Naive thymus-derived CD4-positive, alpha-beta T cell (primary cell): ENCODE results near the gene SLIT3. TPM values are rescaled to one million over a fixed set of nuclear protein-coding genes. Genes with fewer than 3 reads are reported as not detected.

Experiments used
- ATAC-seq: fragments of 150-1000 bp; cut with Tn5 transposase; 2 replicates; pipeline ENCODE4 v1.10.0; 2021; ENCODE audit warnings: mild to moderate bottlenecking, moderate library complexity
- CTCF ChIA-PET: fragments of 350-600 bp; sonication (Branson Sonifier 250); formaldehyde crosslinking; loops from one replicate; lab custom pipeline; 2021; ENCODE audit warnings: antibody characterized with exemption; lab: Charles Lee
- POLR2A ChIA-PET: fragments of 350-600 bp; sonication (Branson Sonifier 250); formaldehyde crosslinking; loops from one replicate; lab custom pipeline; 2021; ENCODE audit warnings: antibody characterized with exemption, inconsistent platforms; lab: Charles Lee
- DNase-seq, 9 donors: peaks; one replicate each; pipeline versions ENCODE4 v3.0.0 to v3.0.0-alpha.2; 2020 to 2022; ENCODE audit warnings: mixed read lengths in 1 of 9
- H3K27ac ChIP-seq: one replicate; pipeline ENCODE4 v1.7.0; 2013; ENCODE audit warnings: mild to moderate bottlenecking, low read depth, low read length, moderate library complexity
- H3K27me3 ChIP-seq, 2 donors: one replicate each; pipeline ENCODE4 v1.7.0; 2013; ENCODE audit warnings: low read length in 2 of 2, mild to moderate bottlenecking in 2 of 2, moderate library complexity in 2 of 2; ENCODE audit not compliant: control insufficient read depth in 2 of 2, insufficient read depth in 2 of 2
- H3K36me3 ChIP-seq, 3 experiments: 1 replicate in 2 of 3; 2 replicates in 1 of 3; pipeline ENCODE4 v1.7.0; 2013; ENCODE audit warnings: low read length in 3 of 3, mild to moderate bottlenecking in 3 of 3, moderate library complexity in 1 of 3; ENCODE audit not compliant: insufficient read depth in 3 of 3, control insufficient read depth in 2 of 3
- H3K4me1 ChIP-seq, 2 donors: one replicate each; pipeline ENCODE4 v1.7.0; 2013; ENCODE audit warnings: low read length in 2 of 2, mild to moderate bottlenecking in 2 of 2, moderate library complexity in 1 of 2; ENCODE audit not compliant: control insufficient read depth in 2 of 2, insufficient read depth in 2 of 2
- H3K4me3 ChIP-seq: 2 replicates; pipeline ENCODE4 v1.7.0; 2013; ENCODE audit warnings: mild to moderate bottlenecking, low read length
- H3K9me3 ChIP-seq, 3 experiments: 1 replicate in 2 of 3; 2 replicates in 1 of 3; pipeline ENCODE4 v1.7.0; 2013; ENCODE audit warnings: low read length in 3 of 3; ENCODE audit not compliant: control insufficient read depth in 2 of 3
- H3K27ac Mint-ChIP-seq, 9 donors: one replicate each; pipeline ENCODE4 v1.8.0; 2020 to 2022; ENCODE audit warnings: mixed read lengths in 9 of 9, mild to moderate bottlenecking in 8 of 9, moderate library complexity in 5 of 9, inconsistent platforms in 2 of 9
- H3K27me3 Mint-ChIP-seq, 5 donors: one replicate each; pipeline ENCODE4 v1.8.0; 2021 to 2022; ENCODE audit warnings: mixed read lengths in 5 of 5, mild to moderate bottlenecking in 1 of 5
- H3K36me3 Mint-ChIP-seq, 5 donors: one replicate each; pipeline ENCODE4 v1.8.0; 2020 to 2022; ENCODE audit warnings: mixed read lengths in 5 of 5, mild to moderate bottlenecking in 3 of 5, inconsistent platforms in 1 of 5
- H3K4me1 Mint-ChIP-seq, 7 donors: one replicate each; pipeline ENCODE4 v1.8.0; 2020 to 2022; ENCODE audit warnings: mixed read lengths in 7 of 7, mild to moderate bottlenecking in 3 of 7, inconsistent platforms in 1 of 7
- H3K4me3 Mint-ChIP-seq, 10 donors: one replicate each; pipeline ENCODE4 v1.8.0; 2020 to 2022; ENCODE audit warnings: mild to moderate bottlenecking in 10 of 10, mixed read lengths in 10 of 10, moderate library complexity in 6 of 10, inconsistent platforms in 2 of 10
- H3K9me3 Mint-ChIP-seq, 11 donors: one replicate each; pipeline ENCODE4 v1.8.0; 2020 to 2022; ENCODE audit warnings: mixed read lengths in 11 of 11, mild to moderate bottlenecking in 4 of 11, inconsistent platforms in 1 of 11, moderate library complexity in 1 of 11
- intact Hi-C, 2 donors: fragments of 100-400 bp; cut with micrococcal nuclease; formaldehyde crosslinking; loops; one replicate each; pipeline ENCODE4 v1.15.1; 2023
- polyA plus RNA-seq, 2 donors: library from polyadenylated mRNA; unstranded; fragments of 300-500 nt; fragmentation: Illumina TruSeq; gene quantifications; one replicate each; pipeline ENCODE4 v1.2.3, GENCODE V29; 2021
- total RNA-seq, 6 experiments: library from RNA in 5 of 6; stranded (reverse) in 5 of 6; gene quantifications; 1 replicate in 5 of 6; 2 replicates in 1 of 6; pipeline ENCODE4 v1.2.3 and lab custom pipeline; 2021 to 2026

SLIT3 gene
- total and polyA plus RNA-seq, 7 experiments from 2014 or later = 0.34 TPM; not detected in 6

- ATAC-seq (no peak), DNase-seq (no peak)
- no peaks in the 10 kb centered on the region for H3K27me3 ChIP-seq
- Mint-ChIP-seq H3K4me1 (no peaks in the 10 kb centered on the region), H3K9me3 (peaks cover 0 to 6% (median 1%) of the 10 kb centered on the region in 11 donors), H3K27ac (no peak overlapping the region), H3K36me3 (no peaks in the 10 kb centered on the region), H3K27me3 (peaks cover 0 to 21% (median 2%) of the 10 kb centered on the region in 5 donors), H3K4me3 (no peak overlapping the region)
- no peaks in the 10 kb centered on the region for H3K36me3 ChIP-seq
- ChIA-PET POLR2A (no interaction called here), CTCF (no interaction called here)
- intact Hi-C loops = no loop called here
- H3K4me3 ChIP-seq = no peak overlapping the region
- H3K27ac ChIP-seq = no peak overlapping the region
- H3K4me1 ChIP-seq = no peaks in the 10 kb centered on the region
- H3K9me3 ChIP-seq = no peaks in the 10 kb centered on the region
These were observed 200.9 kb downstream of the SLIT3 start for GRCh38 chr5:169099801-169100734.

GRCh38 chr5:169098331-169099121 is 202.4 kb downstream of the SLIT3 start:
- intact Hi-C loops = no loop called here
- DNase-seq (no peak), ATAC-seq (no peak)
- Histone ChIP-seq H3K36me3 (no peaks in the 10 kb centered on the region), H3K9me3 (no peaks in the 10 kb centered on the region), H3K4me1 (no peaks in the 10 kb centered on the region), H3K27me3 (no peaks in the 10 kb centered on the region), H3K4me3 (no peak overlapping the region), H3K27ac (no peak overlapping the region)
- POLR2A ChIA-PET = no interaction called here
- H3K4me1 Mint-ChIP-seq = no peaks in the 10 kb centered on the region
- no peak overlapping the region for H3K27ac Mint-ChIP-seq
- peaks cover 0 to 4% (median 0%) of the 10 kb centered on the region in 11 donors for H3K9me3 Mint-ChIP-seq
- H3K4me3 Mint-ChIP-seq = no peak overlapping the region
- no peaks in the 10 kb centered on the region for H3K36me3 Mint-ChIP-seq
- CTCF ChIA-PET = no interaction called here
- peaks cover 0 to 14% (median 0%) of the 10 kb centered on the region in 5 donors for H3K27me3 Mint-ChIP-seq

DNA sequence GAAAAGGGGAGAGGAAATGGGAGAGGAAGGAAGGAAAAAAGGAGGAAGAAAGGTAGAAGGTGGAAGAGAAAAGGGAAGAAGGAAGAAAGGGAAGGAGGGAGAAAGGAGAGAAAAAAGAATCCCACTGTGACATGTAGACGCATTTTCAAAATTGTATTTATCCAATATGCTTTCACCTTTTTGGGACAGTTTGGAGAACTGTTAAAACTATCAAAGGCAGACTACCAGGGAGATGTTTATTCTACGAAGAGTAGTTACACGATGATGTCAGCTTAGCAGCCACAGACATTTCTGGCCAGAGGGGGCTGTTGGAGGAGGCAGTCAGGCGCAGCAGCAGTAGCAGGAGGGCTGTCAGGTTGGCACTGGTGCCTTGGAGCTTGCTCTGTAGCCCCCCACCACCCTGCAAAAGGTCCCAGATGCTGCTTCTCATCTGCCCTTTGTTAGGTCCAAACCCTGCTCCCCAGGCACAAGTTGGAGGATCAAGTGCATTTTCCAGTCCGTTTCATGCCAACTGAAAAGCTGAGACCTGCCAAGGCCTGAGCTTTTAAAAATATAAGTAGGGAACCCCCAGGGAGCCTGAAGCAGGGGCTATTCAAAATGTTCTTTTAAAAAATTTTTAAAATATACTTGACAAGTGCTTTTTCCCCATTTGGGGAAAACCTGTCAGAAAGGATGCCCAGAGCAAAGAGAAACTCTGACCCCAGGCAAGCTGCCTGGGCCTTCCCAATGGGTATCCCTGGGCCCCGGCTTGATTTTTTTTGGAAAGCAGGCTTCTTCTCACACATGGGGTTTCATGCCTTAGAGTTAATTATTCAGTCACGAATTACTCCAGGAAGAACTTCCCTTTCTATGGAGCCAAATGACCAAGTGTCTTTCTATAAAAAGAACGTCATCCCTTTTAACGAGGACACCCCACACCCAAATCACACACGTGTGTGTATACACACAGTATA is 203.3 kb downstream of the SLIT3 start:
- intact Hi-C loops = no loop called here
- no peaks in the 10 kb centered on the region for H3K9me3 ChIP-seq
- H3K4me3 ChIP-seq = no peak overlapping the region
- DNase-seq = no peak
- ChIA-PET POLR2A (no interaction called here), CTCF (no interaction called here)
- H3K4me1 ChIP-seq = no peaks in the 10 kb centered on the region
- H3K36me3 Mint-ChIP-seq = no peaks in the 10 kb centered on the region
- no peaks in the 10 kb centered on the region for H3K4me1 Mint-ChIP-seq
- no peak overlapping the region for H3K27ac ChIP-seq
- no peaks in the 10 kb centered on the region for H3K36me3 ChIP-seq
- H3K27ac Mint-ChIP-seq = no peak overlapping the region
- ATAC-seq = no peak
- peaks cover 0 to 14% (median 0%) of the 10 kb centered on the region in 5 donors for H3K27me3 Mint-ChIP-seq
- peaks cover 0 to 4% (median 0%) of the 10 kb centered on the region in 11 donors for H3K9me3 Mint-ChIP-seq
- H3K27me3 ChIP-seq = no peaks in the 10 kb centered on the region
- H3K4me3 Mint-ChIP-seq = no peak overlapping the region

DNA sequence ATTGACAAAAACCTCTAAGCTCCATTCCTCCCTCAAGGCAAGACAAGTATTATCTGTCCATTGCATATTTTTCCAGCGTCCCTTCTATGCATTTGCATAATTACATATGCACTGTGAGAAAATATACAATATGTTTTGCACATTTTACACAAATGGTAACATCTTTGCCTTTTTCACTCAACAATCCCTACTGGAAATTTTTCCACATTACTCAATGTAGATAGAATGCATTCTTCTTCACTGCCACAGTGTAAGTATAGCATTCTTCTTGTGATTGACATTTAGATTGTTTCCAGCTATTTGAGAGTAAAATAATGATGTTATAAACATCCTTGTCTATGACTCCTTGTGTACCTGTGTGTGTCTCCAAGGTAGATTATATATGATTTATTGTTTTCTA is 205.0 kb downstream of the SLIT3 start:
- Mint-ChIP-seq H3K36me3 (no peaks in the 10 kb centered on the region), H3K27ac (no peak overlapping the region), H3K9me3 (peaks cover 0 to under 1% (median 0%) of the 10 kb centered on the region in 11 donors), H3K27me3 (peaks cover 0 to 23% (median 0%) of the 10 kb centered on the region in 5 donors), H3K4me3 (no peak overlapping the region), H3K4me1 (no peaks in the 10 kb centered on the region)
- no peaks in the 10 kb centered on the region for H3K4me1 ChIP-seq
- H3K27me3 ChIP-seq = no peaks in the 10 kb centered on the region
- ChIA-PET CTCF (no interaction called here), POLR2A (no interaction called here)
- ATAC-seq (no peak), DNase-seq (no peak)
- no peaks in the 10 kb centered on the region for H3K9me3 ChIP-seq
- intact Hi-C loops = no loop called here
- no peaks in the 10 kb centered on the region for H3K36me3 ChIP-seq
- no peak overlapping the region for H3K4me3 ChIP-seq
- no peak overlapping the region for H3K27ac ChIP-seq

GRCh38 chr5:169095410-169095960 is 205.5 kb downstream of the SLIT3 start:
- Histone ChIP-seq H3K36me3 (no peaks in the 10 kb centered on the region), H3K27ac (no peak overlapping the region), H3K4me1 (no peaks in the 10 kb centered on the region), H3K4me3 (no peak overlapping the region), H3K27me3 (no peaks in the 10 kb centered on the region), H3K9me3 (no peaks in the 10 kb centered on the region)
- ATAC-seq (no peak), DNase-seq (no peak)
- H3K36me3 Mint-ChIP-seq = no peaks in the 10 kb centered on the region
- peaks cover 0 to 23% (median 0%) of the 10 kb centered on the region in 5 donors for H3K27me3 Mint-ChIP-seq
- no peak overlapping the region for H3K27ac Mint-ChIP-seq
- ChIA-PET POLR2A (no interaction called here), CTCF (no interaction called here)
- H3K4me3 Mint-ChIP-seq = no peak overlapping the region
- intact Hi-C loops = no loop called here
- no peaks in the 10 kb centered on the region for H3K4me1 Mint-ChIP-seq
- peaks cover 0 to 6% (median 0%) of the 10 kb centered on the region in 11 donors for H3K9me3 Mint-ChIP-seq
